Body of pancreas (tissue), 4 donors: ENCODE results near the gene ACSL1. TPM values are rescaled to one million over a fixed set of nuclear protein-coding genes. Genes with fewer than 3 reads are reported as not detected.

ENCODE experiments used
- ATAC-seq: fragments of 150-250 bp; one replicate; pipeline ENCODE4 v1.9.1; 2016
- DNase-seq, 4 donors: peaks; one replicate each; pipeline ENCODE4 v3.0.0-alpha.2; 2019
- H3K27ac ChIP-seq, 4 donors: fragments of 200-600 bp; sonication (generic); 1 replicate in 3 of 4; 2 replicates in 1 of 4; pipeline versions ENCODE4 v1.5.1 to v1.6.1; 2016 to 2019; ENCODE audit warnings: mild to moderate bottlenecking in 1 of 4, mixed read lengths in 1 of 4, moderate library complexity in 1 of 4
- H3K27me3 ChIP-seq, 2 donors: fragments of 200-600 bp; sonication (generic); one replicate each; pipeline ENCODE4 v1.6.0; 2016; ENCODE audit warnings: mild to moderate bottlenecking in 1 of 2
- H3K36me3 ChIP-seq, 2 donors: fragments of 200-600 bp; sonication (generic); replicated peaks in 1 of 2; 2 replicates each; pipeline ENCODE4 v1.5.1; 2016; ENCODE audit warnings: low read depth in 2 of 2; ENCODE audit not compliant: insufficient read depth in 1 of 2
- H3K4me1 ChIP-seq: fragments of 200-600 bp; sonication (generic); one replicate; pipeline ENCODE4 v1.6.0; 2016
- H3K4me3 ChIP-seq, 2 donors: fragments of 200-600 bp; sonication (generic); 1 replicate in 1 of 2; 2 replicates in 1 of 2; pipeline ENCODE4 v1.5.1; 2016 to 2019
- H3K9me3 ChIP-seq, 3 donors: fragments of 200-600 bp; sonication (generic); 1 replicate in 2 of 3; 2 replicates in 1 of 3; pipeline ENCODE4 v1.5.1; 2016
- POLR2A ChIP-seq, 3 donors: fragments of 450-650 bp; IDR thresholded peaks; one replicate each; pipeline ENCODE4 v1.6.1; 2016; ENCODE audit warnings: antibody characterized with exemption in 3 of 3, mild to moderate bottlenecking in 2 of 3
- WGBS, 2 donors: methylation state at CpG; one replicate each; pipeline ENCODE4 v1.1.5; 2017; 5-methylcytosine and 5-hydroxymethylcytosine counted together
- intact Hi-C: fragments of 100-400 bp; cut with DNase I; formaldehyde crosslinking; loops from one replicate; pipeline ENCODE4 v1.15.1; 2023
- total RNA-seq, 2 donors: library from RNA; depleted of rRNA; stranded (reverse); fragments of >200 nt; gene quantifications; one replicate each; pipeline ENCODE4 v1.1.0, GENCODE V29; 2016
- TF ChIP-seq, protein P1 (sequence below), 7 experiments: fragments of 450-650 bp in 4 of 7; fragments of 200-600 bp in 3 of 7; sonication (generic) in 3 of 7; IDR thresholded peaks; one replicate each; pipeline ENCODE4 v1.5.1; 2016 to 2019; ENCODE audit warnings: antibody characterized with exemption in 7 of 7

ACSL1 gene
- total RNA-seq, 2 donors from 2014 or later, result 36.6 to 193 TPM

DNA sequence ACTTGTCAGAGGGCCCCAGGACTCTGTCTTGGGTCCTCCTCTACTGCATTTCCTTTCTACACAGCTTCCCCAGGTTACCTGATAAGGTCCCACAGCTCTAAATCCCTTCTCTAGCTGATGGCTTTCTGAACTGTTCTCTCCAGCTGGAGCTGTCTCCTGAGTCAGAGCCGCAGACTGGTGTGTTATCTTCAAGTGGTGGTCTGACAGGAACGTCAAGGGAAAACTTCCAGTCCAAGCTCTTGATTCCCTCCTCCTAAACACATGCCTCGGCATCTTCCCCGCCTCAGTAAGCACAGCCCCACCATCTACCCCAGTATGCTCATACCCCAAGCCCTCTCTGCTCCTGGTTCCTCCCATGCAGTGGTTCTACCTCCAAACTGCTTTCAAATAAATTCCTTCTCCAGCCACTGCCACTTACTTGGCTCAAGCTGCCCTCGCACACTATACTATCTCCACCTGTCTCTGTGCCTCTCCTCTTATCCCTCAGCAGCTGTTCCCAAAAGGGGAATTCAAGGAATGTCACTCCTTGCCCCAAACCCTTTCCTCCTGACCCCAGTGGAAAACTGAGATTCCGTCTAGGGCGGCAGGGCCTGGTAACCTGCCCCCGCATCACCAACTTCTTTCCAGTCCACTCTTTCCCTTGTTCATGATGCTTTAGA lies 74.7 kb downstream of the ACSL1 start:
- no peak overlapping the region for H3K4me3 ChIP-seq
- ATAC-seq (no peak), DNase-seq (no peak)
- H3K4me1 ChIP-seq, result peaks cover 28% of the 10 kb centered on the region
- no peaks in the 10 kb centered on the region for H3K36me3 ChIP-seq
- no peak overlapping the region for H3K27ac ChIP-seq
- intact Hi-C loops, result loop anchor here (10.0 kb wide), 1 partner anchor 54 kb away; no protein-coding TSS in a partner anchor
- TF ChIP-seq, protein P1, sequence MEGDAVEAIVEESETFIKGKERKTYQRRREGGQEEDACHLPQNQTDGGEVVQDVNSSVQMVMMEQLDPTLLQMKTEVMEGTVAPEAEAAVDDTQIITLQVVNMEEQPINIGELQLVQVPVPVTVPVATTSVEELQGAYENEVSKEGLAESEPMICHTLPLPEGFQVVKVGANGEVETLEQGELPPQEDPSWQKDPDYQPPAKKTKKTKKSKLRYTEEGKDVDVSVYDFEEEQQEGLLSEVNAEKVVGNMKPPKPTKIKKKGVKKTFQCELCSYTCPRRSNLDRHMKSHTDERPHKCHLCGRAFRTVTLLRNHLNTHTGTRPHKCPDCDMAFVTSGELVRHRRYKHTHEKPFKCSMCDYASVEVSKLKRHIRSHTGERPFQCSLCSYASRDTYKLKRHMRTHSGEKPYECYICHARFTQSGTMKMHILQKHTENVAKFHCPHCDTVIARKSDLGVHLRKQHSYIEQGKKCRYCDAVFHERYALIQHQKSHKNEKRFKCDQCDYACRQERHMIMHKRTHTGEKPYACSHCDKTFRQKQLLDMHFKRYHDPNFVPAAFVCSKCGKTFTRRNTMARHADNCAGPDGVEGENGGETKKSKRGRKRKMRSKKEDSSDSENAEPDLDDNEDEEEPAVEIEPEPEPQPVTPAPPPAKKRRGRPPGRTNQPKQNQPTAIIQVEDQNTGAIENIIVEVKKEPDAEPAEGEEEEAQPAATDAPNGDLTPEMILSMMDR (IDR thresholded peaks at IDR 0.05), result no peak
- no peak for TF ChIP-seq POLR2A (IDR thresholded peaks at IDR 0.05)
- no peaks in the 10 kb centered on the region for H3K9me3 ChIP-seq
- WGBS, 2 donors, result 81 to 82% methylated on average over 8 of the region's 8 CpGs
- H3K27me3 ChIP-seq, result no peaks in the 10 kb centered on the region

DNA sequence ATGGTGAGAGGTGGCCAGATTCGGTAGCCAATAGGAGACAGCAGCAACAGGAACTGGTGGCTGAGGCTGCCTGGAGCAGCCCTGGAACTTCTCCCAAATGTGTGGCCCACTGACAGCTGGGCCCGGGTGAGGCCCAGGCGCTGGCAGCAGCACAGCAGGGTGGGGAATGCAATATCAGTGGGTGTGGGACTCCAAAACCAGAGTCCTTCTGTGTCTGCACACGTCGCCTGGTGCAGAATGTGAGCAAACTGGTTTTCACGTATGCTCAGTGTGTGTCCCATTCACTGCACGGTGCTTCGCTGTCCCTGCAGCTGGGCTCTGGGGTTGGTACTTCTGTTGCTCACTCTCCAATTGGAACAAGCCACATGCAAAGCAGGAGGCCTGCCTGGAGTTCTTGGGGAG lies 77.5 kb downstream of the ACSL1 start:
- Histone ChIP-seq H3K4me3 (no peak overlapping the region), H3K27ac (peak overlapping the region; percentile 26 to 90 (median 88)), H3K4me1 (peaks cover 38% of the 10 kb centered on the region), H3K27me3 (no peaks in the 10 kb centered on the region), H3K36me3 (no peaks in the 10 kb centered on the region), H3K9me3 (no peaks in the 10 kb centered on the region)
- peak; percentile 12 for ATAC-seq
- intact Hi-C loops, result loop anchor here (5.0 kb wide), 1 partner anchor 234 kb away; no protein-coding TSS in a partner anchor
- peak; percentile 31 to 62 (median 56) for DNase-seq
- peak in 1 of 3 donors; percentile 20 for TF ChIP-seq POLR2A (IDR thresholded peaks at IDR 0.05)
- TF ChIP-seq, protein P1 (IDR thresholded peaks at IDR 0.05), result no peak
- 44 to 51% methylated on average over 8 of the region's 8 CpGs for WGBS, 2 donors

DNA sequence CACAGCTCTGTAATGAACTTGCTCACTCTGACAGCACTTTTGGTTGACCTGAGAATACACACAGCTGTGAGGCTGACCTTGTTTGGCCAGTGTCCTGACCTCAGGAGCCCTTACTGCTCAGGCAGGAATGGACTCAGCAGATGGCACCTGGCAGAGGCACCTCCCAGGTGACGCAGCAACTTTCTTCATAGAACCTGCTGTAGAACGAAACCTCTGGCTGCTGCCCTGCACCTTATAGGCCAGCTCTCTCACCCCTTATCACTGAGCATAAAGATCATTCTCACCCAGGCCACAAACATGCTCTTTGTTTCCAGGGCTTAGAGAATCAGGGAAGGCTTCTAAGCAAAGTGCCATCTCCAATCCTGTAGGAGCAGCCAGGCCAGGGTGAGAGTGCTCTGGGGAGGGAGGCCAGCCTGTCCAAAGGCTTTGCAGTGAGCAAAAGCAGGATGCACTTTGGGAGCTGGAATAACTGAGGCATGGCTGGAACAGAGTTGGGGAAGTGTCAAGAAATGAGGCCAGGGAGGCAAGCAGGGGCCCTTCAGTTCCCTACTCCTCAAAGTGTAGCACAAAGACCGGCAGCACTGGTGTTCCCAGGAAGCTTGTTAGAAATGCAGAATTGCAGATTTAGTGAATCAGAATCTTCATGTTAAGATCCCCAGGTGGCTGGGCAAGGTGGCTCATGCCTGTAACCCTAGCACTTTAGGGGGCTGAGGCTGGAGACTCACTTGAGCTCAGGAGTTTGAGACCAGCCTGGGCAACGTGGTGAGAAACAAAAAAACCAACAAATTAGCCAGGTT lies 78.5 kb downstream of the ACSL1 start:
- H3K4me3 ChIP-seq, result no peak overlapping the region
- intact Hi-C loops, result loop anchor here (5.0 kb wide), 1 partner anchor 235 kb away; no protein-coding TSS in a partner anchor
- WGBS, 2 donors, result 46 to 59% methylated on average over 3 to 4 of the region's 4 CpGs

DNA sequence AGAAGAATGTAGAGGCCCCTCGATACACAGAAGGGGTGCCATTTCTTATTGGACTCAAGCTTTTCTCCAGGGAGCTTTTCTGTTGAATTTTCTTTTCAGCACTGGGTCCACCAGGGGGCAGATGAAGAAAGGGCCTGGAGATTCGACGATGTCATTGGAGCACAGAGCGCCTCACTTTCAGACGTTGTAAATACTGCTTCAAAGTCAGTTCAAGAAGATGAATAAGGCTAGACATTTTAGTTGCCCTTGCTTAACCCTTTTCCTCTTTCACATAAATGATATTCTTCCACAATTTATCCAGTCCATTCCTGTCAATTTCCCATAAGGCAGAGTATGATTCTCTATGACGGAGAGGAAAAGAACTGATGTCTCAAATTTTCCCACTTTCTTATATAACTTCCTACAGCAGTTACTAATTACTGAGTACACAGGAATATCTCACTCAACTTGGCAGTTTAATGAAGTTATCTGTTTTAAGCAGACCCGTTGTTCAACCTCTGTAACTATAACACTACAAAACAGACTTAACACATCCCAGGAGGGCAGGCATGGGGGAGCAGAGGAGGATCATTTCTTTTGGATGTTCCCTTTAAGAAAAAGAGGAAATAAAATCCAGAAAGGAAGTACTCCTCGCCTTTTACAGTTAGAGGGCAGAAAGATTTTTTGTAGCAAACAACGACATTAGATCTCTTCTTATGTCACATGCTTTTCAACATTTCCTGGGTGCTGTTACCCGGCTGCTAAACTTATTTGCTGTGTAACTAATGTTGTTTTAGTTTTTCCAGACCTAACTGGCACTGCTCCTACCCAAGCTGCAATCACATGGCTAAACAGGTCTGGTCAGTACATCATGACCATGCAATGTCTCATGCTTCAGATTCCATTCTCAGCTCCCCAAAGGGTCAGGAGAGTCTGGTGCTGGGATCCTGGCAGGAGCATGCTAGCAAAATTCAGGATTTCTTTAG lies 79.7 kb downstream of the ACSL1 start:
- H3K27ac ChIP-seq, result peak overlapping the region; percentile 79 to 90 (median 88)
- no peaks in the 10 kb centered on the region for H3K9me3 ChIP-seq
- peak; percentile 82 to 90 (median 84) for DNase-seq
- intact Hi-C loops, result loop anchor here (5.0 kb wide), 1 partner anchor 236 kb away; no protein-coding TSS in a partner anchor
- WGBS, 2 donors, result 2 to 4% methylated on average over 10 of the region's 10 CpGs
- H3K4me3 ChIP-seq, result no peak overlapping the region
- H3K36me3 ChIP-seq, result no peaks in the 10 kb centered on the region
- peaks cover 38% of the 10 kb centered on the region for H3K4me1 ChIP-seq
- no peaks in the 10 kb centered on the region for H3K27me3 ChIP-seq
- peak; percentile 87 for ATAC-seq
- peak in 2 of 3 donors; percentile 23 to 35 for TF ChIP-seq POLR2A (IDR thresholded peaks at IDR 0.05)
- TF ChIP-seq, protein P1 (IDR thresholded peaks at IDR 0.05), result peak; percentile 38 to 87 (median 82)

More for the DNA sequence above, 78.5 kb downstream of the ACSL1 start:
- H3K4me1 ChIP-seq, result peaks cover 38% of the 10 kb centered on the region
- H3K36me3 ChIP-seq, result no peaks in the 10 kb centered on the region
- H3K27ac ChIP-seq, result peak overlapping the region; percentile 79 to 90 (median 88)
- no peaks in the 10 kb centered on the region for H3K9me3 ChIP-seq
- peak; percentile 89 to 94 (median 92) for DNase-seq
- peak; percentile 83 for ATAC-seq
- peak in 1 of 3 donors; percentile 3 for TF ChIP-seq POLR2A (IDR thresholded peaks at IDR 0.05)
- TF ChIP-seq, protein P1 (IDR thresholded peaks at IDR 0.05), result no peak
- no peaks in the 10 kb centered on the region for H3K27me3 ChIP-seq
